Mucosa of gallbladder (tissue), 1 donor: Measurements from ENCODE around the gene CPT1B. TPM values are rescaled to one million over a fixed set of nuclear protein-coding genes. Genes with fewer than 3 reads are reported as not detected.

Source experiments
- DNase-seq: peaks from one replicate; pipeline ENCODE4 v3.0.0-alpha.2; 2020; ENCODE audit warnings: low spot score
- total RNA-seq: library from RNA; stranded (reverse); gene quantifications from one replicate; pipeline ENCODE4 v1.2.1, GENCODE V29; 2021
- donor health status: DM: no; HTN: no; CAD: no.

The CPT1B gene
- total RNA-seq, 1 donor from 2014 or later, result 32.4 TPM

GRCh38 chr22:50585781-50586180 lies 7.6 kb upstream of the CPT1B start:
- no peak for DNase-seq

- no peak for DNase-seq
Observed at GRCh38 chr22:50585238-50585637, 7.0 kb upstream of the CPT1B start.

- DNase-seq, result no peak
Observed at GRCh38 chr22:50584106-50585096, 6.2 kb upstream of the CPT1B start.

- DNase-seq, result no peak
Observed at GRCh38 chr22:50583294-50583861, 5.2 kb upstream of the CPT1B start.

GRCh38 chr22:50582493-50583293 lies 4.5 kb upstream of the CPT1B start, which contains the start of gene CHKB:
CHKB (minus strand) TSS chr22:50582849; CDS start chr22:50582781, 68 bp downstream.
- peak; percentile 99 for DNase-seq

- DNase-seq, result no peak
Observed at GRCh38 chr22:50581950-50582492, 3.8 kb upstream of the CPT1B start.

GRCh38 chr22:50581031-50581949 lies 3.1 kb upstream of the CPT1B start:
- DNase-seq, result no peak

- DNase-seq, result no peak
Observed at GRCh38 chr22:50579752-50580151, 1.5 kb upstream of the CPT1B start.

- no peak for DNase-seq
Observed at GRCh38 chr22:50578776-50579310, 616 bp upstream of the CPT1B start.

- no peak for DNase-seq
Observed at GRCh38 chr22:50577697-50577986, 585 bp downstream of the CPT1B start.

- no peak for DNase-seq
Observed at GRCh38 chr22:50576806-50577696, 1.2 kb downstream of the CPT1B start.

GRCh38 chr22:50576070-50576469 lies 2.2 kb downstream of the CPT1B start:
- no peak for DNase-seq

- DNase-seq, result no peak
Observed at GRCh38 chr22:50575426-50575941, 2.7 kb downstream of the CPT1B start.

GRCh38 chr22:50574383-50574755 lies 3.9 kb downstream of the CPT1B start:
- DNase-seq, result no peak

GRCh38 chr22:50573491-50574382 lies 4.5 kb downstream of the CPT1B start:
- no peak for DNase-seq

GRCh38 chr22:50572965-50573364 lies 5.3 kb downstream of the CPT1B start:
- DNase-seq, result no peak

GRCh38 chr22:50571264-50572175 lies 6.7 kb downstream of the CPT1B start:
- no peak for DNase-seq
